H7 (cell line): ENCODE data around the gene SPATA6L. TPM values are rescaled to one million over a fixed set of nuclear protein-coding genes. Genes with fewer than 3 reads are reported as not detected.
A peak's percentile ranks its signal among the peaks of the same experiment; 100 is the strongest.

Experiments used
- DNase-seq: peaks from one replicate; pipeline ENCODE4 v3.0.0; 2012
- H3K27me3 ChIP-seq: 2 replicates; pipeline ENCODE4 v1.6.0; 2011; ENCODE audit warnings: mild to moderate bottlenecking, low read length; ENCODE audit not compliant: control insufficient read depth, insufficient read depth
- H3K36me3 ChIP-seq: replicated peaks from 2 replicates; pipeline ENCODE4 v1.5.1; 2011; ENCODE audit warnings: low read length; ENCODE audit not compliant: control insufficient read depth, insufficient read depth
- H3K4me3 ChIP-seq: 2 replicates; pipeline ENCODE4 v1.5.1; 2011; ENCODE audit warnings: low read depth, mild to moderate bottlenecking, control low read depth, low read length, moderate library complexity; ENCODE audit not compliant: insufficient read depth
- total RNA-seq: library from RNA; depleted of rRNA; stranded (reverse); fragments of >200 nt; shearing (Covaris generic); gene quantifications from 2 replicates; pipeline ENCODE4 v1.2.3, GENCODE V29; 2014; rRNA removed

Gene SPATA6L
- total RNA-seq, 1 experiment from 2014 or later: 0.48 TPM

DNA sequence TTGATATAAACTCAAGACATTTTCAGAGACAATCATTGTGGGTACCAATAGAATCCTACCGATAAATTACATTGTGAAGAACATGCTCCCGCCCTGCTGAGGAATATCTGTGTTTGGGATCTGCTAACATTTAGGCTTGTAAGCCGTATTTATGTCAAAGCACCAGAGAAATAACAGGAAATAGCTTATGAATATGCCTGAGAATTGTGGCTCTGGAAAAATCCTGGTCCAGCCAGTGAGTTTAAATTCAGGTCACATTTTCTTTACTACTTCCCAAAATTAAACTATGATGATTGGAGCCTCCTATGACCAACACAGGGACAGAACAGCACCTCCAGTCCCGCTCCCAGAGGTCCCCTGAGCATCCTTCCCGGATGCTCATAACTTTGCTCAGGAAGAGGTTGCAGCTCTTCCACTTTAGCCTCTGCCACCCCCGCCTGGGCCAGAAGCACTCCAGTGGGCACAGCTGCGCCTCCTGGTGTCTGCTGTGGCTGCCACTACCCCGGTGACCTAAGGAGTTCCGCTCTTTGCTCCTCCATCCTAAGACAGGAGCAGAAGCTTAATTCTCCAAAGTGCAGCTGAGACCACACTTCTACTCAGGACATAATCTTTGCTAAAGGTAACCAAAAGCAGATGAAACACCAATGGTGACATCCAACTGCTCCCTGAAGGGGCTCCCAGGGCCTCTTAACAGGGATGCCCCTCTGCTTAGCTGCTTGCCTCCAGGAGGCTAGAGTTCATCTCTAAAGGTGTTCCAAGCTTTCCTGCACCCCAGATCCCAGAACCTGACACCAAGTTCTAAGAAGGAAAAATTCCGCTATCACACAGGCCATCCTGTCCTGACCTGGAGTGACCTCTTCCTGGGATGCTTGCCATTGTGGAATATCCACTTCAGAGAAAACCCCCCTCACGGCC is 117.2 kb downstream of the SPATA6L start:
- peak; percentile 68 for DNase-seq
- H3K4me3 ChIP-seq: no peak overlapping the region
- no peaks in the 10 kb centered on the region for H3K36me3 ChIP-seq
- H3K27me3 ChIP-seq: no peaks in the 10 kb centered on the region

Other genes starting within 250 kb of the SPATA6L start
- 5.2 and 11.6 TPM in 2 replicates for gene SLC1A1, start 176.0 kb downstream of the SPATA6L start, total RNA-seq
- 5.8 and 6.8 TPM in 2 replicates for gene PLPP6, start 4.2 kb downstream of the SPATA6L start, total RNA-seq
- 18.8 and 20.4 TPM in 2 replicates for gene CDC37L1, start 13.1 kb upstream of the SPATA6L start, total RNA-seq
- 116 and 118 TPM in 2 replicates for gene AK3, start 74.7 kb upstream of the SPATA6L start, total RNA-seq
- gene RCL1, start 126.5 kb upstream of the SPATA6L start, total RNA-seq: 16.6 and 25.6 TPM in 2 replicates